Gastrocnemius medialis (tissue), 4 donors: Measurements from ENCODE around the gene CACNB4. TPM values are rescaled to one million over a fixed set of nuclear protein-coding genes. Genes with fewer than 3 reads are reported as not detected.
"Not testable (repeated sequence)": the region's sequence is repeated elsewhere in the genome, so short reads cannot be mapped to it uniquely, and the experiment has no call there.

Experiments
- ATAC-seq, 2 donors: fragments of 150-250 bp; one replicate each; pipeline ENCODE4 v1.9.1; 2016
- DNase-seq, 2 donors: peaks; one replicate each; pipeline ENCODE4 v3.0.0-alpha.2; 2019
- H3K27ac ChIP-seq, 4 donors: fragments of 200-600 bp; sonication (generic); 1 replicate in 1 of 4; 2 replicates in 3 of 4; pipeline ENCODE4 v1.5.1; 2016 to 2018; ENCODE audit warnings: mild to moderate bottlenecking in 2 of 4, moderate library complexity in 1 of 4
- H3K27me3 ChIP-seq, 3 donors: fragments of 200-600 bp; sonication (generic) in 2 of 3; 1 replicate in 1 of 3; 2 replicates in 2 of 3; pipeline versions ENCODE4 v1.5.1 to v1.6.0; 2016 to 2019; ENCODE audit warnings: mild to moderate bottlenecking in 1 of 3, moderate library complexity in 1 of 3
- H3K36me3 ChIP-seq, 2 donors: fragments of 200-600 bp; sonication (generic) in 1 of 2; one replicate each; pipeline ENCODE4 v1.5.1; 2017 to 2018
- H3K4me1 ChIP-seq, 2 donors: fragments of 200-600 bp; sonication (generic) in 1 of 2; one replicate each; pipeline ENCODE4 v1.5.1; 2016 to 2017; ENCODE audit warnings: mild to moderate bottlenecking in 2 of 2
- H3K4me3 ChIP-seq, 4 donors: fragments of 200-600 bp; sonication (generic) in 3 of 4; 1 replicate in 1 of 4; 2 replicates in 3 of 4; pipeline ENCODE4 v1.5.1; 2016 to 2019; ENCODE audit warnings: mild to moderate bottlenecking in 2 of 4
- H3K9me3 ChIP-seq, 3 donors: fragments of 200-600 bp; sonication (generic) in 2 of 3; 1 replicate in 1 of 3; 2 replicates in 2 of 3; pipeline ENCODE4 v1.5.1; 2016 to 2019
- CTCF ChIP-seq, 5 experiments: fragments of 450-650 bp in 3 of 5; fragments of 200-600 bp in 2 of 5; sonication (generic) in 2 of 5; IDR thresholded peaks in 4 of 5; conservative IDR thresholded peaks in 1 of 5; 1 replicate in 4 of 5; 2 replicates in 1 of 5; pipeline ENCODE4 v1.5.1; 2016 to 2019; ENCODE audit warnings: antibody characterized with exemption in 5 of 5, mild to moderate bottlenecking in 3 of 5, moderate library complexity in 3 of 5
- POLR2A ChIP-seq, 2 donors: fragments of 450-650 bp; IDR thresholded peaks; one replicate each; pipeline ENCODE4 v1.6.1; 2017; ENCODE audit warnings: antibody characterized with exemption in 2 of 2, mild to moderate bottlenecking in 2 of 2, moderate library complexity in 2 of 2
- in situ Hi-C, 4 donors: fragments of 200-750 bp; cut with MboI; loops; one replicate each; pipeline versions ENCODE4 v1.15.0 to v1.8.0; 2017; ENCODE audit warnings: low sequenced_read_pairs in 4 of 4
- intact Hi-C: fragments of 100-400 bp; cut with DNase I; formaldehyde crosslinking; loops from one replicate; pipeline ENCODE4 v1.15.1; 2023; ENCODE audit warnings: low total_unique reads
- total RNA-seq, 4 donors: library from RNA; depleted of rRNA; stranded (reverse); fragments of >200 nt; gene quantifications; one replicate each; pipeline versions ENCODE4 v1.1.0 to v1.2.3, GENCODE V29; 2016

CACNB4 gene
- total RNA-seq, 4 donors from 2014 or later: 0.04 to 0.56 (median 0.36) TPM

GRCh38 chr2:151802315-151802714, 296.5 kb downstream of the CACNB4 start:
- peaks cover under 1 to 6% of the 10 kb centered on the region in 2 donors for H3K4me1 ChIP-seq
- TF ChIP-seq POLR2A (IDR thresholded peaks at IDR 0.05) (no peak), CTCF (IDR thresholded peaks at IDR 0.05 in 4 of 5, conservative IDR thresholded peaks at IDR 0.05 in 1 of 5) (no peak)
- intact Hi-C loops (no loop called here), in situ Hi-C loops (no loop called here)
- peaks cover 0 to 44% of the 10 kb centered on the region in 2 donors for H3K36me3 ChIP-seq
- no peaks in the 10 kb centered on the region for H3K27me3 ChIP-seq
- no peak overlapping the region for H3K4me3 ChIP-seq
- ATAC-seq: no peak
- H3K9me3 ChIP-seq: no peaks in the 10 kb centered on the region
- no peak overlapping the region for H3K27ac ChIP-seq
- DNase-seq: no peak

- Histone ChIP-seq H3K4me3 (no peak overlapping the region), H3K27ac (no peak overlapping the region), H3K27me3 (no peaks in the 10 kb centered on the region), H3K4me1 (peaks cover 15 to 16% of the 10 kb centered on the region in 2 donors), H3K9me3 (no peaks in the 10 kb centered on the region), H3K36me3 (peaks cover 0 to 31% of the 10 kb centered on the region in 2 donors)
- ATAC-seq (no peak), DNase-seq (no peak)
- in situ Hi-C loops (no loop called here), intact Hi-C loops (no loop called here)
- TF ChIP-seq CTCF (IDR thresholded peaks at IDR 0.05 in 4 of 5, conservative IDR thresholded peaks at IDR 0.05 in 1 of 5): no peak
- TF ChIP-seq POLR2A (IDR thresholded peaks at IDR 0.05): no peak
Observed at GRCh38 chr2:151799886-151800292, 299.0 kb downstream of the CACNB4 start.

GRCh38 chr2:151796774-151797173, 302.1 kb downstream of the CACNB4 start:
- TF ChIP-seq POLR2A (IDR thresholded peaks at IDR 0.05) (no peak), CTCF (IDR thresholded peaks at IDR 0.05 in 4 of 5, conservative IDR thresholded peaks at IDR 0.05 in 1 of 5) (no peak)
- Histone ChIP-seq H3K27ac (peak overlapping the region in 3 of 4 donors; percentile 4 to 45 (median 39)), H3K9me3 (no peaks in the 10 kb centered on the region), H3K4me3 (no peak overlapping the region), H3K4me1 (peaks cover 15 to 16% of the 10 kb centered on the region in 2 donors), H3K27me3 (no peaks in the 10 kb centered on the region), H3K36me3 (peaks cover 0 to 10% of the 10 kb centered on the region in 2 donors)
- DNase-seq (no peak), ATAC-seq (peak in 1 of 2 donors; percentile 18)
- in situ Hi-C loops (no loop called here), intact Hi-C loops (no loop called here)

- intact Hi-C loops: no loop called here
- no peak for ATAC-seq
Observed at GRCh38 chr2:151795646-151796240, 303.1 kb downstream of the CACNB4 start.

GRCh38 chr2:151794422-151794821, 304.4 kb downstream of the CACNB4 start:
- ATAC-seq, H3K9me3 ChIP-seq, H3K27ac ChIP-seq, in situ Hi-C loops, H3K27me3 ChIP-seq, H3K4me3 ChIP-seq, DNase-seq, intact Hi-C loops: not testable (repeated sequence)
- peaks cover 0 to 15% of the 10 kb centered on the region in 2 donors for H3K36me3 ChIP-seq
- peaks cover 15 to 16% of the 10 kb centered on the region in 2 donors for H3K4me1 ChIP-seq

More at GRCh38 chr2:151795646-151796240, 303.1 kb downstream of the CACNB4 start:
- Histone ChIP-seq H3K27me3 (no peaks in the 10 kb centered on the region), H3K36me3 (peaks cover 0 to 15% of the 10 kb centered on the region in 2 donors), H3K9me3 (no peaks in the 10 kb centered on the region), H3K4me1 (peaks cover 15 to 16% of the 10 kb centered on the region in 2 donors), H3K4me3 (no peak overlapping the region), H3K27ac (peak overlapping the region in 3 of 4 donors; percentile 4 to 45 (median 30))
- DNase-seq: no peak
- TF ChIP-seq POLR2A (IDR thresholded peaks at IDR 0.05) (no peak), CTCF (IDR thresholded peaks at IDR 0.05 in 4 of 5, conservative IDR thresholded peaks at IDR 0.05 in 1 of 5) (no peak)
- in situ Hi-C loops: no loop called here
